Right lobe of liver (tissue), 4 donors: ENCODE measurements around the gene XPR1.

ENCODE experiments used
- CTCF ChIP-seq, 4 donors: fragments of 200-600 bp in 3 of 4; fragments of 450-650 bp in 1 of 4; IDR thresholded peaks; one replicate each; pipeline versions ENCODE4 v1.5.1 to v1.8.0; 2016 to 2022; ENCODE audit warnings: antibody characterized with exemption in 4 of 4, mild to moderate bottlenecking in 2 of 4
- POLR2A ChIP-seq: fragments of 450-650 bp; IDR thresholded peaks from one replicate; pipeline ENCODE4 v1.6.1; 2017; ENCODE audit warnings: antibody characterized with exemption, mild to moderate bottlenecking
- donor health status: DM: no; HTN: no; CAD: no.
- donor health status: DM: no; HTN: no; CAD: no.
- donor health status: DM: no; HTN: yes; CAD: no.

DNA sequence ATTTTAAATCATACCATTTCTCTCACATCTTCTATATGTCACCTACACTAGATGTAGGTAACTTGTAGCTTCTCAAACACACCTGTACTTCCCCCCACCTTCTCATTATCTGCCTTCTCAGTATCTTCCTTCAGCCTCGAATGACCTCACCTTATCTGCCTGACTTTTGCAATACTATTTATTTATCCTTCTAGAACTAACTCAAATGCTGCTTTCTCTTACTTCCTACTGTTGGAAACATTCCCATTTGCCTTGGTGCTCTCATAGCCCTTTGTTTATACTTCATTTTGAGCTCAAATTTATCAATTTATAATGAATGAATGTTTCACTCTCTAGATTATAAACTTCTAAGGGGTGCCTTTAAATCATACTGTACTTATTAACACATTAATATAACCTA lies 230.5 kb downstream of the XPR1 start:
- no peak for TF ChIP-seq POLR2A
- no peak for TF ChIP-seq CTCF (IDR thresholded peaks at IDR 0.05)
